NCI-H510A treated with DMSO at 0.1 percent for 48 hours (cell line): Measurements from ENCODE around the gene VN1R4.
"Not testable (repeated sequence)": the region's sequence is repeated elsewhere in the genome, so short reads cannot be mapped to it uniquely, and the experiment has no call there.

ENCODE experiments used
- DNase-seq: peaks from one replicate; lab custom pipeline; 2025; lab: John Stamatoyannopoulos, UW

Gene VN1R4, protein sequence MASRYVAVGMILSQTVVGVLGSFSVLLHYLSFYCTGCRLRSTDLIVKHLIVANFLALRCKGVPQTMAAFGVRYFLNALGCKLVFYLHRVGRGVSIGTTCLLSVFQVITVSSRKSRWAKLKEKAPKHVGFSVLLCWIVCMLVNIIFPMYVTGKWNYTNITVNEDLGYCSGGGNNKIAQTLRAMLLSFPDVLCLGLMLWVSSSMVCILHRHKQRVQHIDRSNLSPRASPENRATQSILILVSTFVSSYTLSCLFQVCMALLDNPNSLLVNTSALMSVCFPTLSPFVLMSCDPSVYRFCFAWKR

DNA sequence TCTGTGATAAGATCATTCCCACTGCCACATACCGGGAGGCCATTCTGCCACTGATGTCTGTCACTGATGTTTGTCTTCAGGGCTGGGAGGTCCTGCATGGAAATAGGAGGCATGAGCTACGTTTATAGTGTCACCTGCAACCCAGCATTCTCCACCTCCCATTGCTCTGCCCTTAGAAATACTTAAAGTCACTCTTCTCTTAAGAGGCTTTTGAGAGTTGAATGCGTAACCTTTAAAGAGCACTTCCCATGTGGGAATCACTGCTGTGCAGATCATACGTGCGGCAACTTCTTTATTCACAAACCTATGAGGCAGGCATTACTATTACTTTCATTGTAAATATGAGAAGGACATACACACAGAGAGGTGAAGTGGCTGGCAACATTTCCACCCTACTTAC, at the start of gene VN1R4:
Gene VN1R4 (minus strand): TSS at position 101 of the 400 bp plus-strand sequence. CDS start 58 bp downstream, at position 43.
- DNase-seq, result not testable (repeated sequence)

DNA sequence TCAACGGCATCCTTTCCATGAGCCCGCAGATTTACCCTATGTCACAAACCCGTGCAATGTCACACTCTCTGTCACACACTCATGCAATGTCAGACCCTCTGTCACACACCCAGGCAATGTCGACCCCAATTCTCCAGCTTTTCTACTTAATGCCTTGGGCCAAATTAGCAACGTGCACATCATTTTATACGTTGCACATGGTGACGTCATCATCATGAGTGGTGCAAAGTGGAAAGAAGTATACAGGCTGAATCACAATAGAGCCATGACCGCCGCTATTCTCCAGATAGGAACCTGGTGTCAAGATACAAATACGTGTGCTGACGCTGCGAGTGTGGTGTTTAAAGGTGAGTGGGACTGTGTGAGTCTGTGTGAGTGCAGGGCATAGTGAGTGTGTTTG, 44.4 kb upstream of the VN1R4 start:
- no peak for DNase-seq

DNA sequence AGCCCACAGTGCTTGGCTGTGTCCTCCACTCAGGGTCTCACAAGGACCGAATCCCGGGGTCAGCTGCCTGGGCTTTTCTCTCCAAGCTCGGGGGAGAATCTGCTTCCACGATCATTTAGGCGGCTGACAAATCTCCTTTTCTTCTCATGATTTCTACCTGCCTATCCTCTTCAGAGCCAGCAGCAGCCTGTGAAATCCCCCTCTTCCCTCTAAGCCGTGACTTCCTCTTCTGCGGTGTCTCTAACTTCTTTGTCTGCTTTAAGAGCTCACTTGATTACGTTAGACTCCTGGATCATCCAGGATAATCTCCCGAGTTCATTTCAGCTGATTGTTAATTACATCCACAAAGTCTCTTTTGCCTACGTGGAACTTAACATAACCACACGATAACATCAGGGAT, 43.5 kb upstream of the VN1R4 start:
- DNase-seq, result no peak

DNA sequence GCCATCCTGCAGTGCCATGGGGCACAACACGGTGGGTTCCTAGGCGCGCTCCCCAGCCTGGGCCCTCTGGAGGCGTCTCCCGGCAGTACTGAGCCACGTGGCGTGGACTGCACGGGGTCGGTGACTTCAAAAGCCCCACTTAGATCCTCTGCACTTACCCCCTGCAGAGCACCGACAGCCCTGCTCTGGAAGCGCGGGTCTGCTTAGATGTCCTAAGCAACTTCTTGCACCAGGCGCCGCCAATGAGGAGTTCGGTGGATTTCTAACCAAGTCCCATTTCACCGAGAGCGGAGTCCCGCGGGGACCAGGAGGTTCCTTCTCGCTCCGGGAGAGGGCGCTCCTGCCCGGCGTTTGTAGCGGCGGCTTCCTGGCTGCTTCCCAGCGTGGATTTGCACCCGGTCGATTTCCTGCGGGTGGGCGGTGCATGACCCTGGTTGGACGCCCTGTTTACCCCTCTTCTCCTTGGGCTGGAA, 40.9 kb upstream of the VN1R4 start:
- DNase-seq, result no peak

DNA sequence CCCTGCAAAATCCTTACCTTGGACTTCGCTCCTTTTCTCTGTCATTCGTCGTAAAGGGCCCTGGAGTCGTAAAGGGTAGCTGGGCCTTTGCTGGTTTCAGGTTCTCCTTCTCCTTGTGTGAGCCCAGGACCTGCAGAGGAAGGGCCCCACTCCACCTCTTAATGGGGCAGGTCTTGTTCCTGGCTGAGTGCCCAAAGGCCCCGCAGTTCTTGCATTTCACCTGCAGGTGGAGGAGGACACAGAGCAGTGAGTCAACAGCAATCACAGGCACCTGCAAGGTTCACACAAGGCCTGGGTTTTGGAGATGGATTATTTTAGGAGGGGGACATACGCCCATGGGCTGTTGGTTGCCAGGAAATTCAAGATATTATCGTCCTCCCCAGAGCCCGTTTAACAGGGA, 33.8 kb upstream of the VN1R4 start:
- not testable (repeated sequence) for DNase-seq

DNA sequence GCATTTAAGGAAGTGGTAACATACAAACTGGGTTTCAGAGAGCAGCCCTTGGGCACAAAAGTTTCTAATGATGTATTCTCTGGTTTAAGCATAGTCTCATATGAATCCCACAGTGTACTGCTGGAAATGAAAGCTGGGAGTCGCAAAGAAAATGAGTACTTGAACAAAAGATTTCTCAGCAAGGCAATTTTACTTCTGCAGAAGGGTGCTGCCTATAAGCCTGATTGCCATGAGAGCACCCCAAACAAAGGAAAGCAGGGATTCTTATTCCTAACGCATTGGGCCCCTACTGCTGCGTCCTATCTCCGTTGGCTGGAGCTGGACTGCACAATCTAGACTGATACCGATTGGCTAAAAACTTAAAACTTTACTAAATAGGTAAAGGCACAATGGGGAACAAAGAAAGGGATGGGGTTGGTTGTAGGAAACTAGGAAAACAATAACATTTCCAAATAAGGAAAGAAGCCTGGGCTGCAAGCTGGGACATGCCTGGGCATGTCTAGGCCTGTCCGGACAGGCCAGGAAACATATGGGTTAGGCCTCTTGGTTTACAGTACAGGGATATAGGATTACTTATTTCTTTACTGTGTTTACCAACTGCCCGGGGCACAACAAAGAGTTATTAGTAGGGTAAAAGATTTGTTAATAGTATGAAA, 27.4 kb upstream of the VN1R4 start:
- no peak for DNase-seq

DNA sequence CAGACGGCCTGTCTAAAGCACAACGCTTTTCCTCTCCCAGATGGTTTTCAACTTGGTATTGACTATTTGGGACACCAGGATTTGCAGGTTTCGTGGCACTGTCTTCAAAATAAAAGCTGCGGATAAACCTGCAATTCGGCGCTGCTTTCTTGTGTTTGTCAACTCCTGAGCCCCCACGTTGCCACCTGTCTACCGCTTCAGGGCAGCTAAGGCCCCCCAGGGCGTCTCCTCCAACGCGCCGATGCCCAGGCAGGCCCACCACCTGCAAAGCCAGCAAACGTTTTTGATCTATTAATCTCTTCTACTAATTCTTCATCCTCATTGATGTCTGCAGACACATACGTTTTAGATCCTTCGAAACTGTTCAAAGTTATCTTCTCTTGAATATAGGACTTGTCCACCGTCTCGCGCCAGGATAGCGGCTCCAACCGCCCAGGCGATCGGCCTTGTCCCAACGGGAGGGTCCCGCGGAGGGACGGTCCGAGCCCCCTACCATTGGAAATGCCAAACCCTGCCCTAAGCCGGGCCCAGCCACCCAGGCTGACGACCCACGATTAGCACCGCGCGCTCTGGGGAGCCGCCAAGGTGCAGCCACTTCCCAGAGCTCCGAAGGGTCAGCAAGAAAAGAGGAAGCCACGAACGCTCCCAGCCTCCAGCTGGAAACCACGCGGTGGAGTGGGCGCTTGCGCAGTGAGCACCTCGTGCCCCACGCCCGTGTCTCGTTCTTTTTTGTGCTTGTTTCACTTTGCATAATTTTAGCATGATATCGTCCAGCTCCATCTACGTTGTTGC, 23.4 kb upstream of the VN1R4 start:
- DNase-seq, result no peak

DNA sequence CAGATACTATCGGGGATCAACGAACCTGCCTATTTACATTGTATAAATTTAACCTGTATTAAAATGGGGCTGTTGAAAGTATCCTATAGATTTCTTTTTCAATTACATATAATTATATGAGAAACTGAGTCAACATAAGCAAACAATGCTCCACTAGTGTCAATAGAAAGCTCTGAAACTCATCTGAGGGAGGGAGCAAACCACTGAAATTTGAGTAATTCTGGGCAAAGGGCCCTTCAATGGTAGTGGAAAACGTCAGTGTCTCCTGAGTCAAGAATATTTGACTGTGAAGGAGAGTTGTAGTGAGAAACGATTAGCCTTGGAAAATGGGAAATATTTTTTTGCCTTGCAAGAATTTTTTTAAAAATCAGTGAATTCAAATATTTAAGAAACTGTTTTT, 17.6 kb upstream of the VN1R4 start:
- DNase-seq, result no peak

DNA sequence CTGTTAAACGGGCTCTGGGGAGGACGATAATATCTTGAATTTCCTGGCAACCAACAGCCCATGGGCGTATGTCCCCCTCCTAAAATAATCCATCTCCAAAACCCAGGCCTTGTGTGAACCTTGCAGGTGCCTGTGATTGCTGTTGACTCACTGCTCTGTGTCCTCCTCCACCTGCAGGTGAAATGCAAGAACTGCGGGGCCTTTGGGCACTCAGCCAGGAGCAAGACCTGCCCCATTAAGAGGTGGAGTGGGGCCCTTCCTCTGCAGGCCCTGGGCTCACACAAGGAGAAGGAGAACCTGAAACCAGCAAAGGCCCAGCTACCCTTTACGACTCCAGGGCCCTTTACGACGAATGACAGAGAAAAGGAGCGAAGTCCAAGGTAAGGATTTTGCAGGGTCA, 14.4 kb upstream of the VN1R4 start:
- not testable (repeated sequence) for DNase-seq

DNA sequence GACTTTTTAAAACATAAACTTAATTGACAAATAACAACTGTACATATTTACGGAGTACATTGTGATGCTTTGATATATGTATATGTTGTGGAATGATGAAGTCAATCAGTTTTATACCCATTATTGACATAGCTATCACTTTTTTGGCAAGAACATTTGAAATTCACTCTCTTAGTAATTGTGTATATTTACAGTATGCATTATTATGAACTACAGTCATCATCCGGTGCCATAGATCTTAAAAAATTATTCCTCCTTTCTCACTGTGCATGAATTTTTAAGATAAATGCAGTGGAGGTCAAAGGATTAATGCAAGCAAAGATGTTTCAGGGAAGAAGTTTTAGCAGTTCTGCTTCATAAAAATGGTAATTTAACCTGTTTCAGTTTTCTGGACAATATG, 8.0 kb upstream of the VN1R4 start:
- DNase-seq, result no peak

DNA sequence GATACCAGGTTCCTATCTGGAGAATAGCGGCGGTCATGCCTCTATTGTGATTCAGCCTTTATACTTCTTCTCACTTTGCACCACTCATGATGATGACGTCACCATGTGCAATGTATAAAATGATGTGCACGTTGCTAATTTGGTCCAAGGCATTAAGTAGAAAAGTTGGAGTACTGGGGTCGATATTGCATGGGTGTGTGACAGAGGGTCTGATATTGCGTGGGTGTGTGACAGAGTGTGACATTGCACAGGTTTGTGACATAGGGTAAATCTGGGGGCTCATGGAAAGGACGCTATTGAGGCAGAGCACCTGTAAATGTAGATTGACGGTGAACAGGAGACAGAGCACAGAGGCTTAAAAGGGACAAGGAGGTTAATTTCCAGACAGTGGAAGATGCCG, 4.5 kb upstream of the VN1R4 start:
- DNase-seq, result no peak

DNA sequence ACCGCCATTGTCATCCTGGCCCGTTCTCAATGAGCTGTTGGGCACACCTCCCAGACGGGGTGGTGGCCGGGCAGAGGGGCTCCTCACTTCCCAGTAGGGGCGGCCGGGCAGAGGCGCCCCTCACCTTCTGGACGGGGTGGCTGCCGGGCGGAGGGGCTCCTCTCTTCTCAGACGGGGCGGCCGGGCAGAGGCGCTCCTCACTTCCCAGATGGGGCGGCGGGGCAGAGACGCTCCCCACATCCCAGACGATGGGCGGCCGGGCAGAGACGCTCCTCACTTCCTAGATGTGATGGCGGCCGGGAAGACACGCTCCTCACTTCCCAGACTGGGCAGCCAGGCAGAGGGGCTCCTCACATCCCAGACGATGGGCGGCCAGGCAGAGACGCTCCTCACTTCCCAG, 2.3 kb upstream of the VN1R4 start:
- not testable (repeated sequence) for DNase-seq

DNA sequence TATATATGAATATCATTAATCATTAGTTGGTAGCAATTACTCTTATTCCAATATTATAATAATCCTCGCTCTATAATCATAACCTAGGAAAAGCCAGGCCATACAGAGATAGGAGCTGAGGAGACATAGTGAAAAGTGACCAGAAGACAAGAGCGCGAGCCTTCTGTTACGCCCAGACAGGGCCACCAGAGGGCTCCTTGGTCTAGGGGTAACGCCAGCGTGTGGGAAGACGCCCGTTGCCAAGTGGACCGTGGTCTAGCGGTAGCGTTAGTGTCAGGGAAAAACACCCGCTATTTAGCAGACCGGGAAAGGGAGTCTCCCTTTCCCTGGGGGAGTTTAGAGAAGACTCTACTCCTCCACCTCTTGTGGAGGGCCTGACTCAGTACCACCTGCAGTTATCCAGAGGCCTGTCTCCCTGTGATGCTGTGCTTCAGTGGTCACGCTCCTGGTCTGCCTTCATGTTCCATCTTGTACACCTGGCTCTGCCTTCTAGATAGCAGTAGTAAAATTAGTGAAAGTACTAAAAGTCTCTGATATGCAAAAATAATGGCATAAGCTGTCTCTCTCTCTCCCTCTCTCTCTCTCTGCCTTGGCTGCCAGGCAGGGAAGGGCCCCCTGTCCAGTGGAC, 9.7 kb downstream of the VN1R4 start, which contains the start of gene VN1R2:
Gene VN1R2 (plus strand): TSS at position 578 of the 628 bp plus-strand sequence. CDS start 84 bp downstream, outside the sequence.
- not testable (repeated sequence) for DNase-seq

DNA sequence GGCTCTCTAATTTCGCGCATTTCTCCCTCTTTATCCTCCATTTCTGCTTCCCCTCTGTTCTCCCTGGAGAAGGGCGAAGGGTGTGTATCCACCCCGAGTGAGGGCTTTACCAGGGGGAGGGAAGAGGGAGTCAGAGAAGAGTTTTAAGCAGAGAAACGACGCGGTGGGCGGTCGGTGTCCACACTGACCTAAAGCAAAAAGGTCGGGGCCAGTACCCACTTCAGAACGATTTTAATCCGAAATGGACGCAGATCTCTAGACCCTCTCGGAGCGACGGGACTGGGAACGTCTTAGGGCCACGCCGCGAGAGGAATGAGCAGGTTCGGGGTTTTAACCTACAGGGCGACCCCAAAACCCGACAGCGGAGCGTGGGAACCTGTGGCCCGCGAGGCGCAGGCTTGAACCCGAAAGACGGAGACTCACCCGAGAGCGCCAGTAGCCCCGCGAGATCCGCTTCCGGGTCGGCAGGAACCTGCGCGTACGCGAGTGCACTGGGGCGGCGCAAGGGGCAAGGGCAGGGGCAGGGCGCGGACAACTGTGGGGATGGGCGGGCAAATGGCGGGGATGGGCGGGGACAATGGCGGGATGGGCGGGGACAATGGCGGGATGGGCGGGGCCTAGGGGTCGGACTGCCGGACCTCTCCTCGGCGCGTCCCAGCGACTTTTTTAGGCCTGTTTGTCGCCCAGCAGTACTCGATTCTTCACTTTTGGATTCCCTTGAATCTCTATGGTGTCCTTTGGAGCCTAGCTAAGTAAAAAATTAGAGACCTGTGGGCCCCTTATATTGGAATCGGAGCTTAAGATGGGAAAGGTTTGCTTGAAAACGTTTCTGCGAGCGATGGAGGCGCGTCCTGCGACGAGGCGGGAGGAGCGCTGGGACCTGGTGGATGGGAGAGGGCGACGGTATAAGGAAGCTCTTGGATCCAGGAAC, 12.8 kb downstream of the VN1R4 start, which contains the start of gene ZNF677:
Gene ZNF677 (minus strand): TSS at position 463 of the 931 bp plus-strand sequence. CDS start 3,323 bp downstream, outside the sequence.
- DNase-seq, result no peak

DNA sequence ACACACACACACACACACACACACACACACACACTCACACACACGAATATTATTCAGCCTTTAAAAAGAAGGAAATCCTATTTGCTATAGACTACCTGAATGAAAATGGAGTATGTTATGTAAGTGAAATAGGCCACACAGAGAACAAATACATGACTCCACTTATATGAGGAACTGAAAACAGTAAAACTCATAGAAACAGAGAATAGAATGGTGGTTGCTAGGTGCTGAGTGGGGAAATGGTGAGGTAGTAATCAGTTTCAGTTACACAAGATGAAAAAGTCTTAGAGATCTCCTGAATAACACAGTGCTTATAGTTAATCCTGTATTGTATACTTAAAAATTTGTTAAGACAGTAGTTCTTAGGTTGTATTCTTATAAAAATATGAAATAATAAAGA, 21.0 kb downstream of the VN1R4 start:
- no peak for DNase-seq

DNA sequence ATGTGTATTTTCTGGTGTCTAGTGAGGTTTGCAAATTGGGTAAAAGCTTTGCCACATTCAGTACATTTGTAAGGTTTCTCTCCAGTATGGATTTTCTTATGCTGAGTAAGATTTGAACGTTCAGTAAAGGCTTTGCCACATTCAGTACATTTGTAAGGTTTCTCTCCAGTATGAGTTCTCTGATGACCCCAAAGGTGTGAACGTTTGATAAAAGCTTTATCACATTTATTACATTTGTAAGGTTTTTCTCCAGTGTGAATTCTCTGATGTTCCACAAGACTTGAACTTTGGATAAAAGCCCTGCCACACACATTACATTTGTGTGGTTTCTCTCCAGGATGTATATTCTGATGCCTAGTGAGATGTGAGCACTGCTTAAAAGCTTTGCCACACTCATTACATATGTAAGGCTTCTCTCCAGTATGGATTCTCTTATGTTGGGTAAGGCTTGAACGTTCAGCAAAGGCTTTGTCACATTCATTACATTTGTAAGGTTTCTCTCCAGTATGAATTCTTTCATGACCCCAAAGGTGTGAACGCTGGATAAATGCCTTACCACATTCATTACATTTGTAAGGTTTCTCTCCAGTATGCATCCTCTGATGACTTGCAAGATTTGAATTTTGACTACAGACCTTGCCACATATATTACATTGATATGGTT, 30.3 kb downstream of the VN1R4 start:
- DNase-seq, result no peak

DNA sequence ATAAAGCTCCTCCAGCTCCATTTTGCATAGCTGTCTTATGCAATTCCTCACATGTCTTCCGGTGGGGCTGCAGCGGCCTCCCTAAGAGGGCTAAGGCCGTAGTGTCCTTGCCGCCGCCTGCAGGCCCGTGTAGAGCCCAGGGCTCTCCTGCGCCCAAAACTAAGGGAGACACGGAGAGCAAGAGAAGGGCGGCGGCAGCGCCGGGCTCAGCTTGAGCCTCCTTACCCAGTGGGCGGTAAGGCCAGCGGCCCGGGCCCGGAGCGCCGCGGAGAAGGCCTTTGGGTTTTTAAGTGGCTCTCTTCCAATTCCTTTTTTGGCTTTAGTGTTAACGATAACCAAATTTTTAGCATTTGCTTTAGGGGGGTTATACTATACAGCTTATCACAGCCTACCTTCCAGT, 42.9 kb downstream of the VN1R4 start:
- DNase-seq, result no peak

DNA sequence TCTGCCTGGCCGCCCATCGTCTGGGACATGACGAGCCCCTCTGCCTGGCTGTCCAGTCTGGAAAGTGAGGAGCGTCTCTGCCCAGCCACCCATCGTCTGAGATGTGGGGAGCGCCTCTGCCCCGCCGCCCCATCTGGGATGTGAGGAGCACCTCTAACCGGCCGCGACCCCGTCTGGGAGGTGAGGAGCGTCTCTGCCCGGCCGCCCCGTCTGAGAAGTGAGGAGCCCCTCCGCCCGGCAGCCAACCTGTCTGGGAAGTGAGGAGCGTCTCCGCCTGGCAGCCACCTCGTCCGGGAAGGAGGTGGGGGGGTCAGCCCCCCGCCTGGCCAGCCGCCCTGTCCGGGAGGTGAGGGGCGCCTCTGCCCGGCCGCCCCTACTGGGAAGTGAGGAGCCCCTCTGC, 44.8 kb downstream of the VN1R4 start:
- not testable (repeated sequence) for DNase-seq
